Epithelial cell of proximal tubule (primary cell): ENCODE measurements around the gene CHD6. TPM values are rescaled to one million over a fixed set of nuclear protein-coding genes. Genes with fewer than 3 reads are reported as not detected.

Experiments
- DNase-seq: peaks from one replicate; pipeline ENCODE4 v3.0.0-alpha.2; 2011; ENCODE audit warnings: low read depth
- H3K4me3 ChIP-seq: 2 replicates; pipeline ENCODE4 v1.5.1; 2011; ENCODE audit warnings: low read depth, mild to moderate bottlenecking, low read length
- total RNA-seq: library from RNA; depleted of rRNA; stranded (reverse); fragments of >200 nt; gene quantifications from 2 replicates; pipeline ENCODE4 v1.2.3, GENCODE V29; 2015
- TF ChIP-seq, protein P1 (sequence below): conservative IDR thresholded peaks from 2 replicates; pipeline ENCODE4 v1.5.1; 2012; ENCODE audit warnings: low read depth, mild to moderate bottlenecking, low read length

The CHD6 gene
- total RNA-seq, 1 donor from 2014 or later, result 22.3 TPM

DNA sequence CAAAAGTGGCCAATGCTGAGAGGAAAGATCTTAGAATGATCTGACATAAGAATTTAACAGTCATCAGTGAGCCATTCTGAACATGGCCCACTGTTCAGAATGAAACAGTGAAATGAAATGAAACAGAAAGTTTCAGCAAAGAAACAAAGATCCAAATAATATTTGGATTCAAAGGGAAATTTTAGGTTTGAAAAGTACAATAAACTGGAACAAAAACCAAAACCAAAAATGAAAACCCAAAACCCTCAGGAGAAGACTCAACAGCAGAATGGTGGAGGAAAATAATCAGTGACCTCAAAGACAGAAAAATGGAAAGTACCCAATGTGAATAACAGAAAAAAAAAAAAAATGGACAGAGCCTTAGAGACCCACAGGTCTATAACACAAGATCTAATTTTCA lies 185.4 kb downstream of the CHD6 start:
- H3K4me3 ChIP-seq, result no peak overlapping the region
- DNase-seq, result no peak
- TF ChIP-seq, protein P1, sequence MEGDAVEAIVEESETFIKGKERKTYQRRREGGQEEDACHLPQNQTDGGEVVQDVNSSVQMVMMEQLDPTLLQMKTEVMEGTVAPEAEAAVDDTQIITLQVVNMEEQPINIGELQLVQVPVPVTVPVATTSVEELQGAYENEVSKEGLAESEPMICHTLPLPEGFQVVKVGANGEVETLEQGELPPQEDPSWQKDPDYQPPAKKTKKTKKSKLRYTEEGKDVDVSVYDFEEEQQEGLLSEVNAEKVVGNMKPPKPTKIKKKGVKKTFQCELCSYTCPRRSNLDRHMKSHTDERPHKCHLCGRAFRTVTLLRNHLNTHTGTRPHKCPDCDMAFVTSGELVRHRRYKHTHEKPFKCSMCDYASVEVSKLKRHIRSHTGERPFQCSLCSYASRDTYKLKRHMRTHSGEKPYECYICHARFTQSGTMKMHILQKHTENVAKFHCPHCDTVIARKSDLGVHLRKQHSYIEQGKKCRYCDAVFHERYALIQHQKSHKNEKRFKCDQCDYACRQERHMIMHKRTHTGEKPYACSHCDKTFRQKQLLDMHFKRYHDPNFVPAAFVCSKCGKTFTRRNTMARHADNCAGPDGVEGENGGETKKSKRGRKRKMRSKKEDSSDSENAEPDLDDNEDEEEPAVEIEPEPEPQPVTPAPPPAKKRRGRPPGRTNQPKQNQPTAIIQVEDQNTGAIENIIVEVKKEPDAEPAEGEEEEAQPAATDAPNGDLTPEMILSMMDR, result no peak

DNA sequence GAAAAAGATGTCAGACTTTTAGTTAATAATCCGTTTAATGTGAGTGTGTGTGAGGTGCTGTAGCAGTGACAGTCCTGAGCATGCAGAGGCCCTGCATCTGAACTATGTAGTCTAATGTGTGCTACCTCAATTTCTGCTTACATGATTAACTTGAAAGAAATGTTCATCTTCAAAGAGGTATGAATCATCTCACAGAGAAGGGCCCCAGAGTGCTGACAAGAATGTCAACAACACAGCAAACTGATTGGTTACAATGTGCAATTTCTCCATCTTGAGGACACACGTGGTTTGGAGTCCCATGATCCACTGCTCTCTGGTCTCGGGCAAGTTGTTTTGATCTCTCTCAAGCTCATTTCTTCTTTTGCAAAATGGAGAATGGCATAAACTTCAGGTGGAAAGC lies 189.9 kb downstream of the CHD6 start:
- no peak overlapping the region for H3K4me3 ChIP-seq
- TF ChIP-seq, protein P1, result no peak
- peak; percentile 56 for DNase-seq

DNA sequence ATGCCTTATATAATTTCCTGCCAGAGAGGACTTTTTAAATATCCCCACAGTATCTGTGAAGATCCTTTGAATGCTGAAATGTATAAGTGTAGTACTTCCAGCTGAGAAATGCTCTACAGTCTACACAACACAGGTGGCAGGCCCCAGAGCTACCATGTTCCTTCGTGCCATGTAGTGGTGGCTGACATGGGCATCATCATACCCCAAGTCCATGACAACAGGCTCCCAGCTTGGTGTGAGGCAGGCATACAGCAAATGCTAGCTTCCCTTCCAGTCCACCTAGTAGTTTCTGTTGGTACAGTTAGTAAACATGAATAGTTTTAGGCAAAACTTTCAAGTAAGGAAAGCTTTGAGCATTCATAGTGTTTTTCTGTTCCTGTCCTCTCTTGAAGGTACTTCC lies 190.3 kb downstream of the CHD6 start:
- no peak for DNase-seq
- no peak overlapping the region for H3K4me3 ChIP-seq
- TF ChIP-seq, protein P1, result no peak

DNA sequence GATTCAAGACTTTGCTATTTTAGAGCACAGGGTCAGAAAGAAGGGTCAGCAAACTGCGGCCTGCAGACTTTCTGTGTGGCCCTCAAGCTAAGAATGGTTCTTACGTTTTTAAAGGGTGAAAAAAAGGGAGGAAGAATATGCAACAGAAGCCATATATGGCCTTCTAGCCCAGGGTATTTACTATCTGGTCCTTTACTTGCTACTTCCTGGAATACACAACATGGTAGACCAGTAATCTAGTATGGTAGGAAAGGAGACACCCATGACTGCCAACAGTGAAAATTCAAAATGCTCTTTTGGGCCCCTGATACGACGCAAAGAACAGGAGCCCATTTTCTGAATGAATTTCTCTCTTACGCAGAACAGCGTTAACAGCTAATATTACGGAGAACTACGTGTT lies 191.2 kb downstream of the CHD6 start:
- TF ChIP-seq, protein P1, result no peak
- no peak for DNase-seq
- no peak overlapping the region for H3K4me3 ChIP-seq

DNA sequence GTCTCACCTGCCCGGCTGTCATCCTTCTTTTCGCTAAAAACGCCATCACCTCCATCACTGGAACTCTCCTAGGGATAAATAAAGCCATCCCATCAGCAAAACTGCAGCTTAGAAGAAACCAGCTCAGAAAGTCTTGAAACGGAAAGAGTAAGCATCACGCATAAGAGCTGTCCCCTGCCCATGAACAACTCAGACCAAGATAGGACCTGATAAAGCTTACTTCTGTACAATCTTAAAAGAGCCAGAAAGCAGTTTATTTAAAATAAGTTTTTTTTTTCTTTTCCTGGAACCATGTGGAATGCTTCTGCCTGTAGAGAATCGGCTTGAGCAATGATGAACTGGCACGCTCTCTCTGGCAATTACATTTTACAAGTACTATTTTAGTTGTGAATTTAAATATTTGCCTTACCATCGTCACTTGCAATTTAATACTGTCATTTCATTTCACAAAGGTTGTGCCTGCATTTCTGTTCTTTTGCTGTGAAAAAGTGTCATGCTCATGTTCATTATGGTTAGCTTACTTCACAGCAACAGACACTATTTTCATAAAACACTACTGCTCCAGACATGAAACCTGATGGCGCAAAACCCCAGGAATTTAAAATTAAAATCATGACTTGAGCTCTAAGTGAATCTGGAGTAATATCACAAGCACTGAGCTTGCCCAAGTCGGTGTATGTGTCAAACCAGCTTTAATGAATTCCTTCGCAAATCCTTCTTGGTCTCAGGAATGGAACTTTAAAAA lies 191.9 kb downstream of the CHD6 start:
- H3K4me3 ChIP-seq, result no peak overlapping the region
- TF ChIP-seq, protein P1, result no peak
- no peak for DNase-seq

DNA sequence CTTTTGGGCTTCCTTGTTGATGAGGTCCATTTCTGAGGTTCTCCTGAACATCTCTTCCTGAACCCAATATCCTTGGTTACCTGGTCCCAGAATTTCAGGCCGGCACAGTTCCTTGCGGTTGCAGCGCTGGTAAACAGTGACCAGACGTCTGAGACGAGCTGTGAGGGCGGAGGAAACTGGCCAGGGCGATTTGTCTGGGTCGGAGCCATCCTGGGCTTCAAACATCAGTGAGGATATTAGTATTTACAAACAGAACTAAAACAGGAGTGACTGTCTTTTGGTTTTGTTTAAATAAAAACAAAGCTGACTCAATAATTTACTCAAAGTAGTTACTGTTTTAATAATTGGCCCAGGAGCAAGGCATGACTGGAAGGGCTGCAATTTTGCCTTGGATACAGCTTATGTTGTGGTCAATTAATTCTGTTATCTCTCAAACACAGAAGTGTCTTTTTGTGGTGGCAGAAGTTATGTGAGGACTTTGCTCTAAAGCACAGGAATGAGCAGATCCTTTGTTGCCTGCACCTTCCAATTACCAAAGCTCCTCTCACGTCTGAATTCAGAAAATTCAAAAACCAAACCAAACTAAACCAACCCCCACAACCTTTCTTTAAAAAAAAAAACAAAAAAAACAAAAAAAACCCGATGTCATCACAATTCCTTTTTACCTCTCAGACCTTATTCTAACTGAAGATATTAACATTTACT lies 192.8 kb downstream of the CHD6 start:
- DNase-seq, result no peak
- no peak overlapping the region for H3K4me3 ChIP-seq
- TF ChIP-seq, protein P1, result no peak

DNA sequence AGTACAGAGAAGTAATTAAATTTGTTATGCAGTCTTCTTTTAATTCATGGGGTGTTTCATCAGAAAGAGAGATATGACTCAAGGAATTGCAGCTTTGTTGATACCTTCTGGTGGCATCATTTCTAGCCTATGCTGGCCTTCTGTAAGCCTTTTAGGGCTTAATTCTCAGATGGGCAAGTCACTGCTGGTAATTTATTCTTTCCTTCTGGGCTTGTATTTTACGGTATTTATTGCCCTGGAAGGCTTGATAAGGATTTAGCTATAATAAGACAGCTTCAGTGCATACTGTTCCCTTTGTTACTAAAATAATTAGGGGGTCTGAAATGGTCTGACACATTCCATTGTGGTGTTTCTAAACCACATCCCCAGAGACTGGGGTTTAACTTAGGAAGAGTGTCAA lies 193.6 kb downstream of the CHD6 start:
- TF ChIP-seq, protein P1, result no peak
- no peak overlapping the region for H3K4me3 ChIP-seq
- DNase-seq, result no peak
